ENCODE measurements around the gene TESMIN.
A peak's percentile ranks its signal among the peaks of the same experiment; 100 is the strongest.

The TESMIN gene, protein sequence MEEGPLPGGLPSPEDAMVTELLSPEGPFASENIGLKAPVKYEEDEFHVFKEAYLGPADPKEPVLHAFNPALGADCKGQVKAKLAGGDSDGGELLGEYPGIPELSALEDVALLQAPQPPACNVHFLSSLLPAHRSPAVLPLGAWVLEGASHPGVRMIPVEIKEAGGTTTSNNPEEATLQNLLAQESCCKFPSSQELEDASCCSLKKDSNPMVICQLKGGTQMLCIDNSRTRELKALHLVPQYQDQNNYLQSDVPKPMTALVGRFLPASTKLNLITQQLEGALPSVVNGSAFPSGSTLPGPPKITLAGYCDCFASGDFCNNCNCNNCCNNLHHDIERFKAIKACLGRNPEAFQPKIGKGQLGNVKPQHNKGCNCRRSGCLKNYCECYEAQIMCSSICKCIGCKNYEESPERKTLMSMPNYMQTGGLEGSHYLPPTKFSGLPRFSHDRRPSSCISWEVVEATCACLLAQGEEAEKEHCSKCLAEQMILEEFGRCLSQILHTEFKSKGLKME

DNA sequence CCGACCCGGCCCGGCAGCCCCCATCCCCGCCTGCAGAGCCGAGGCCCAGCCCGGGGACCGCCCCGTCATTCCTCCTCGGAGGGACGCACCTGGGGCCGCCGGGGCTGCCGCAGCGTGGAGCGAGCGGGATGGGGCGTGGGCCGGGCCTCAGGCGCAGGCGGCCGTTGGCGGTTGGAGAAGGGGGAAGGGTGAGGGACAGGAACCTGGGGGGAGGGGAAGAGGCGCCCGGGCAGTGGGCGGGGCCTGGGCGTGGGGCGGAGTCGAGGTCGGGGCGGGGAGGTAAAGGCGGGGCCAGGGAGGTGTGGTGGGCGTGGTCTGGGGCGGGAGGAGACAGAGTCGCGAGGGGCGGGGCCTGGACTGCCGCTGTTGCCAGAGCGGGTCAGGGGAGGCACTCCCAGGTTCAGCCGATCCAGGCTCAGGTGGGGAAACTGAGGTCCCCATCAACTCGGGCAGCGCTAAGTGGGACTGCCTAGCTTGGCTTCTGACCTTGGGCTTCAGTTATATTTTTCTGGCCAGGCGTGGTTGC is at the start of gene TESMIN:
TSS of gene TESMIN (minus strand) at position 190 of the 526 bp plus-strand sequence. CDS start 860 bp downstream, outside the sequence.
- DNase-seq (ENCODE audit: low read depth in 3 of 3), result peak; percentile 86 to 90 (median 86)

- peak; percentile 5 to 32 (median 7) for DNase-seq (ENCODE audit: low read depth in 3 of 3)
These were observed 47.0 kb upstream of the TESMIN start for GRCh38 chr11:68798221-68798813.

DNA sequence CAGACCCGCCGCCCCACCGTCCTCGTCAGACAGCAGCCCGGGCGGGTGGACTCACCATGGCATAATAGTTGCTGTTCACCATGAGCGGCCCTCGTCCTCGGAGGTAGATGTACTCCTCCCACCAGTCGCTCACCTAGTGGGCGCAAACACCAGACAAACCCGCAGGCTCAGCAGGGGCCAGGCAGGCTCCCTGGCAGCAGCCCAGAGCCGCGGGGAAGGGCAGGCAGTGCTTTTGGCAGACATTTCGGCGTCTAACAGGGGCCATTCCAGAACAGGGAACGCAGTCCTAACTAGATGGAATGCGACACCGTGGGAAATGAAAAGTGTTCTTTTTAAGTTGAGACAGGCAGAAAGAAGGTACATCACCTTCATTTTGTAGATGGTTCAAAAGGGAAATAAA is 45.5 kb upstream of the TESMIN start:
- DNase-seq (ENCODE audit: low read depth in 3 of 3), result no peak

DNA sequence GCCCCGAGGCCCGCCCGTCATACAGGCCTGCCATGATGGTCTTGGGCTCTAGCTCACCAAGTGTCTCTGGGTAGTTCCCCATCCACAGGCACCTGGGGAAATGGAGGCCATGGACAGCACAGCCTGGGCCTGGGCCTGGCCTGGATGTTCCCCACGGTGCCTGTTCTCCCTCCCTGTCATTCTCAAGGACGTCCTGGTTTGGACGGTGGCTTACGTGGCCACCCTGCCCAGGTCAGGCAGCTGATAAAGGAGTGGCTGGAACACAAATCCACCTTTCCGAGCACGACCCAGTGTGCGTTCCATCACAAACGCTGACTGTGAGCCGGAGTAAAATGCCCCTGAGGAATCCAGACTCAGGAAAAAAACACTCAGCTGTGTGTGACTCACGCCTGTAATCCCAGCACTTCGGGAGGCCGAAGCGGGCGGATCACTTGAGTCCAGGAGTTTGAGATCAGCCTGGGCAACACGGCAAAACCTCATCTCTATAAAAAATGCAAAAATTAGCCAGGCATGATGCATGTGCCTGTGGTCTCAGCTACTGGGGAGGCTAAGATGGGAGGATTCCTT is 41.2 kb upstream of the TESMIN start:
- DNase-seq (ENCODE audit: low read depth in 3 of 3), result no peak

- DNase-seq (ENCODE audit: low read depth in 3 of 3), result no peak
These were observed 33.3 kb upstream of the TESMIN start for GRCh38 chr11:68784653-68785052.

- DNase-seq (ENCODE audit: low read depth in 3 of 3), result no peak
These were observed 32.0 kb upstream of the TESMIN start for GRCh38 chr11:68783216-68783821.

DNA sequence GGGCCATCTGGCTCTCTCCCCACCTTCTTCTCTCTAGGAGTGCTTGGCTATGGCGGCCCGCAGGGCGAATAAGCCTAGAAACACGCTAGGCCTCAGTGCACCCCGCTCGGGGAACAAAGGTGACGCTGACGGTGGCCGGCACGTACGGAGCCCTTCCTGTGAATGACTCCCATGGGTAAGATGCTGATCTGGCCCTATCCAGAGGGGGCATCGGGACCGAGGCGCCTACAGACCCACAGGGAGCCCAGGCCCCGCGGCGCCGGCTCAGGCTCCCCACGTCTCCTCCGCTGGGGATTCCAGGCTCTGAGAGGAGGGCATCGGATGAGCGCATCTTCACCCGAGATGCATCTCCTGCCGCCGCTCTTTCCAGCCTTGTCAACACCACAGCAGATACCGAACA is 31.4 kb upstream of the TESMIN start:
- DNase-seq (ENCODE audit: low read depth in 3 of 3), result no peak

DNA sequence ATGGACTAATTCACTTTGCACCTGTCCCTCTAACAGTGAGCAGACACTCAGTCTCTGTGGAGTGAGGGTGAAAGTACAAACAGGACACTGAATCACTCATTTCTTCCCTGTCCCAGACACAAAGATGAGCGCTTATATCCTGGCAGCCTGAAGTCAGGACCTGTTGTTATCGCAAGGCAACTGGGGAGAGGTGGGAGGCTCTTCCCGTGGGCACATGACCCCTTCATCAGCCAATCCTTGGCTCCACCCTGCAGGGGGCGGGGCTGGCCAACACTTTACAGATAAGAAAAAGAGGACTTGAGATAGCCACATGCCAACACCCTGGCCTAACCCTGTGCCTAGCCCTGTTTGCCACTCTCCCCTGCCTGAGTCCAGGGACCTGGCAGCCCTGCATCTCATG is 29.5 kb upstream of the TESMIN start:
- peak in 1 of 3 experiments; percentile 18 for DNase-seq (ENCODE audit: low read depth in 3 of 3)

GRCh38 chr11:68778205-68778604 is 26.9 kb upstream of the TESMIN start:
- DNase-seq (ENCODE audit: low read depth in 3 of 3), result no peak

GRCh38 chr11:68776442-68777235 is 25.3 kb upstream of the TESMIN start:
- no peak for DNase-seq (ENCODE audit: low read depth in 3 of 3)

DNA sequence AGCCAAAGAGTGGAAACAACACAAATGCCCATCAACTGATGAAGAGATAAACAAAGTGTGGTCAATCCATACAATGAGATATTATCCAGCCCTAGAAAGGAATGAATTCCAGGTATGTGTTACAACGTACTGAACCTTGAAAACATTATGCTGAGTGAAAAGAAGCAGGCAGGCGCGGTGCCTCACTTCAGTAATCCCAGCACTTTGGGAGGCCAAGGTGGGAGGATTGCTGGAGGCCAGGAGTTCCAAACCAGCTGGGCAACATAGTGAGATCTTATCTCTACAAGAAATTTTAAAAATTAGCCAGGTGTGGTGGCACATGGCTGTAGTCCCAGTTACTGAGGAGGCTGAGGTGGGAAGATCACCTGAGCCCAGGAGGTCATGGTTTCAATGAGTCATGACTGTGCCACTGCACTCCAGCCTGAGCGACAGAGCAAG is 24.6 kb upstream of the TESMIN start:
- DNase-seq (ENCODE audit: low read depth in 3 of 3), result no peak

DNA sequence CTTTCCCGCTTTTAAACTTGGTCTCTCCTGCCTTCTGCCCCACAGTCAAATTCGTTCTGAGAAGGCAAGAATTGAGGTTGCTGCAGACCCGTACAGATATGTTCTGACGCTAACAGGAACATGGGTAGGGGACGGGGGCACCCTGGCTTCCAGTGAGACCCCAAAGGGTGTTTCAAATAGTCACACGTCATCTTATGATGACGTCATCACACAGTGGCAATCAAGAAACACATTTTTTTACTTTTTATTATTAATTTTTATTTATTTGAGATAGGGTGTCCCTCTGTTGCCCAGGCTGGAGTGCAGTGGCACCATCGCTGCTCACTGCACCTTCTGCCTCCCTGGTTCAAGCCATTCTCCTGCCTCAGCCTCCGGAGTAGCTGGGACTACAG is 22.9 kb upstream of the TESMIN start:
- DNase-seq (ENCODE audit: low read depth in 3 of 3), result no peak

- no peak for DNase-seq (ENCODE audit: low read depth in 3 of 3)
These were observed 22.3 kb upstream of the TESMIN start for GRCh38 chr11:68773521-68774193.

DNA sequence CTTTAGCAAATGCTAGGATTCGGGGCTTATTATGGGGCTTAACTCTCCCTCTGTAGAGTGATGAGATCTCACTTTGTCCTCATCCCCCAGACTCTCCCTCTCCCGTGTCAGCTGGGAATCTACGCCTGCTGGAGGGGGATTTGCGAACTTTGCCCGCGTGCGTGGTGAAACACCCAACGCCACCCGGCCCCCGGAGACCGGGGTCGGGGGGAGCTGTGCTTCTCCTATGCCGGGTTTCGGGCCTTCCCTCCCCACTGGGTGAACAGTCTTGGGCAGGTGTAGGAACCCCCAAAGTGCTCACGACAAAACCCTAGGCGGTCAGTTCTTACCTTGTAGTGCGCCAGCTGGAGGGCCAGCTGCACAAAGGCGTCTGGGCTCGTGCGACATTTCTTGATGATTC is 21.6 kb upstream of the TESMIN start:
- DNase-seq (ENCODE audit: low read depth in 3 of 3), result no peak

DNA sequence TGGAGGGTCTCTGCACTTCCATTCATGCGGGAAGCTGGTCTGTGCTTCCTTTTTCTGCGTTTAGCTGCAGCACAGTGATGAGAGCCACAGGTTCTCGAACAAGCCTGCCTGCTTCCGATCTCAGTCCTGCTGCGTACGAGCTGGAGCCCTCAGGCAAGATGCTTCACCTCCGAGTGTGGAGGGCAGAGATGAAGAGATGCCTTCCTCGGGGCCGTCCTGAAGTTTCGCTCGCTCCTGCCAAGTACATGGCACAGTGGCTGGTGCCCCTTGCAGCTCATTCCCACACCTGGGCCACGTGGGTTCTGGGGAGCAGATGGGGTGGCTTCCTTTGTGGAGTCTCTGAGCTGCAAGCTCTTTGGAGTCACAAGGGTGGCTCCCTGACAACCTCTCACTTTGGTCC is 19.5 kb upstream of the TESMIN start:
- no peak for DNase-seq (ENCODE audit: low read depth in 3 of 3)

DNA sequence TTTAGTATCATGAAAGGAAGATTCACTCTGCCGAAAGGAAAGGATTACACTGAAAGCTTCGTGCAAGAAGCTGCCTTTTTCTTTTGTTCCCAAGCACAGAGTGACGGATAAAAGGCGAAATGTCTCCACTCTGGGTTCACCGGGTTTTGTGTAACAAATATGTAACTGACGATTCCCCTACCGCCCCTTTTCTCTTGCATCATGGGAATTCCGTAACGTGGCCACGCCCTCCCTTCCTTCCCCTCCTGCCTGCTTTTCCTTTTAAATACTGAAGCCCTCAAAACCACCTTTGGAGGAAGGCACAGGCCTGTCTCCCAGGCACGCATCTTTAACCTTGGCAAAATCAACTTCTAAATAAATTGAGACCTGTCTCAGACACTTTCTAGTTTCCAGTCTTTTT is 16.4 kb upstream of the TESMIN start:
- DNase-seq (ENCODE audit: low read depth in 3 of 3), result no peak

DNA sequence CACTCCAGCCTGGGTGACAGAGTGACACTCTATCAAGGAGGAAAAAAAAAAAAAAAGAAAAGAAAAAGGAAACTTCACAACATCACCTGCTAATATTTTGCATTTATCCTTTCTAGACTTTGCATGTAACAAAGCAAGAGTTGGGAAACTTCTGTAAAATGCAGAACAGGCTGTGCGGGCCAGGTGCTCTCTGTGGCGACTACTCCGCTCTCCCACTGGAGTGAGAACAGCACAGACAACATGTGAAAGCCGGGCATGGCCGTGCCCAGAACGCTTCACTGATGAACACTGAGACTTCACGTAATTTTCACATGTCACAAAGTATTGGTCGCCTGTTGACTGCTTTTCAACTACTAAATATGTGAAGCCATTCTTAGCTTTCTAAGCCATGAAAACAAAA is 15.5 kb upstream of the TESMIN start:
- no peak for DNase-seq (ENCODE audit: low read depth in 3 of 3)

GRCh38 chr11:68764746-68765145 is 13.4 kb upstream of the TESMIN start:
- no peak for DNase-seq (ENCODE audit: low read depth in 3 of 3)

GRCh38 chr11:68763926-68764657 is 12.8 kb upstream of the TESMIN start:
- DNase-seq (ENCODE audit: low read depth in 3 of 3), result no peak

DNA sequence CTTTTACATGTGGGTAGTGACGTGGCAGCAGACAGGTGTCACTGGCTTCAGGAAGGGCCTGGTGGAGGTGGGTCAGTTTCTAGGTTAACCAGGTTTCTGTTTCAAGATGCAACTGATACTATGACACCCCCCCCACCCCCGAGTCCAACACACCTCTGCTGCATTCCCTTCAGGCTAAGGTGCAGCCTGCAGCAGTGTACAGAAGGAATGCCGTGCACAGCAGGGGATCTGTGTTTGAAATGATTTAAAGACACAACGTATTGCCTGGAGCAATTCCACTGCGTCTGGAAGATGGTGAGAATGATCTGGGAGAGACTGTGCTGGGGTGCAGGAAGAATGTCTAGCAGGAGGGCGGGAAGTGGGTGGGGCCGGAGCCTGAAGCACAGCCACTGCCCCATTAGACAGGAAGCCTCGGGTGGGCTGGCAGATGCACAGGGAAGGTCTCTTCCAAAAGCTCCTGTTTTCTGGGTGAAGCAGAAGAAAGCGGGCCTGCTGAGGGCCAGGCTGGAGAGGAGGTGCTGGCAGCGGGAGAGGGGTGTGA is 11.9 kb upstream of the TESMIN start:
- no peak for DNase-seq (ENCODE audit: low read depth in 3 of 3)
